Mucosa of gallbladder (tissue), 1 donor: ENCODE measurements around the gene CATSPER2. TPM values are rescaled to one million over a fixed set of nuclear protein-coding genes. Genes with fewer than 3 reads are reported as not detected.
"Not testable (repeated sequence)": the region's sequence is repeated elsewhere in the genome, so short reads cannot be mapped to it uniquely, and the experiment has no call there.

Experiments
- DNase-seq: peaks from one replicate; pipeline ENCODE4 v3.0.0-alpha.2; 2020; ENCODE audit warnings: low spot score
- total RNA-seq: library from RNA; stranded (reverse); gene quantifications from one replicate; pipeline ENCODE4 v1.2.1, GENCODE V29; 2021
- donor health status: DM: no; HTN: no; CAD: no.

The CATSPER2 gene
- total RNA-seq = 8.1 TPM

DNA sequence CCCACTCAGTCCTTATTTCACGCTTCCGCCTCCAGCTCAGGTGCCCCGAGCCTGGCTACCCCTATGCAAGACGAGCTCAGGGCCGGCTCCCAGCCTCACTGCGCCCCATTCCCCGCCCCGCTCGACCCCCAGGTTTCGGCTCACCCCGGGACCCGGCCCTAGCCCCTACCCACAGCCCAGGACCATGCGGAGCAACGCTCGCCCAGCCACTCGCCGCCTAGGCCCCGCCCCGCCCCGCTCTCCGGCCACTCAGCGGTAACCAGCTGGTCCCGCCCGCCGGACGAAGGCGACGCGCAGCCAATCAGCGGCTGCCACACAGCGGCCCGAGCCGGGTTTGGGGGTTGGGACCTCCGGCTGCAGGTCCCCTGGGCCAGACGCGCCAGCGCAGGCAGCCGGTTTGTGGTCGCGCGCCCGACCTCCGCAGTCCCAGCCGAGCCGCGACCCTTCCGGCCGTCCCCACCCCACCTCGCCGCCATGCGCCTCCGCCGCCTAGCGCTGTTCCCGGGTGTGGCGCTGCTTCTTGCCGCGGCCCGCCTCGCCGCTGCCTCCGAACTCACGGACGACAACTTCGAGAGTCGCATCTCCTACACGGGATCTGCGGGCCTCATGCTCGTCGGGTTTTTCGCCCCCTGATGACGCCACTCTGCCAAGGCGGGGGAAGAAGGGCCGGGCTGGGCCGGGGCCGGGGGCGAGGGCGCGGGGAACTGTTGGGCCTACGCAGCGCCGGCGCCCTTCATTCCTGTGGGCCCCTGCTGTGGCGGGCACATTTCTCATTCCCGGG is at the start of gene CATSPER2:
Gene CATSPER2 (minus strand): TSS at position 196 of the 781 bp plus-strand sequence. CDS start 783 bp downstream, outside the sequence.
- DNase-seq = no peak

DNA sequence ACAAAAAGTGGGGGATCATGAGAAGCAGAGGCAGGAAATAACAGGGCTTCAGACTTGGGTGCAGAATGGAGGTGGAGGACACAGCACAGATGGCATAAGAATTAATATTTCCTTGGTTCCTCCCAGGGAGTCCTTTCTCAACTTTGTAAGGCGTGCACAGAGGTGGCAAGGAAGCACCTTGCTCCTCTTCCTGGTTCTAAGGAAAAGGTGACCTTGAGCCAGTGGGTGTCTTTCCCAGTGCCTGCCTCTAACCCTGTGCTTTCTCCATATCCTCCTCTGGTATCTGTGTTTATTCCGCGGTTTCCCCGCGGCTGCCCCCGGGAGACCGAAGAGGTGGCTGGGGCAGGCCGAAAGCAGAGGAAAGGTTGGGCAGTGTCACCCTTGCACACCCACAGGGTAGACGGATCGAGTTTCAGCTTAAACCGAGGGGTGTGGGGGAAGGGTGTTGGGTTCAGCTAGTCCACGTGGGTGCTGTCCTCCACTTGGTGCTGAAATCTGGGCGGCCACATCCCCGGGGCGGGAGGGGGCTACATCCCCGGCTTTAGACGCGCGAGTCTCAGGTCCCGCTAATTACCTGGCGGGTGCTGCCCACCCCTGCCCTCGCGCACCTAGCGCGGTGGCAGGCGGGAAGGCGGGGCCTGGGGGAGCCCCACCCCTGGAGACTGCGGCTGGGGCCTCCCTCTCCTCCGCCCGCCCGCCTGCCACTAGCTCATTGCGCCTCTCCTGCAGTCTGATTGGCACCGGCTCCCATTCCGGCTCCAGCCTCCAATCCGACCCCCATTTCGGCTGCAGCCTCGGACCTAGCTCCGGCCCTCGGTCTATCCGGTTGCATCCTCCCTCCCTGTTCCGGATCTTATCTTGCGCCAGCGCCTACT is 44.7 kb upstream of the CATSPER2 start, which contains the start of gene CKMT1A:
Gene CKMT1A (plus strand): TSS at position 712 of the 875 bp plus-strand sequence. CDS start 192 bp downstream, outside the sequence.
- DNase-seq = not testable (repeated sequence)

DNA sequence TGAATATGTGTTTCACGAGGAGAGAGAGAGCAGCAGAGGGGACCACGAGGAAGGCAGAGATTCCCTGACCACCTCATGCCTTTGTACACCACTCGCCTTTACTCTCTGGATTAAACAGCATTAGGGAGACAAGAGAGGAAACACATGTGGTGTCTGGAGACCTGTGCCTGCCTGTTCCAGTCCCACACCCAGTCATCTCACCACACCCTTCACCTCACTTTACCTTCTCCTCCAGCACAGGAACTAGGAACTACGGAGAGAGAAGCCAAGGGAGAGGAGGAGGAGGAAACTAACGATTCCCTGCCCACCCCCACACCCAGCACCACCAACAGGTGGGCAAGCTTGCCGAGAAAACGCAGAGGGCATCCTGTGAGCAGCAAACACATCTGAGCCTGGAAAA is 44.0 kb upstream of the CATSPER2 start:
- DNase-seq = not testable (repeated sequence)

DNA sequence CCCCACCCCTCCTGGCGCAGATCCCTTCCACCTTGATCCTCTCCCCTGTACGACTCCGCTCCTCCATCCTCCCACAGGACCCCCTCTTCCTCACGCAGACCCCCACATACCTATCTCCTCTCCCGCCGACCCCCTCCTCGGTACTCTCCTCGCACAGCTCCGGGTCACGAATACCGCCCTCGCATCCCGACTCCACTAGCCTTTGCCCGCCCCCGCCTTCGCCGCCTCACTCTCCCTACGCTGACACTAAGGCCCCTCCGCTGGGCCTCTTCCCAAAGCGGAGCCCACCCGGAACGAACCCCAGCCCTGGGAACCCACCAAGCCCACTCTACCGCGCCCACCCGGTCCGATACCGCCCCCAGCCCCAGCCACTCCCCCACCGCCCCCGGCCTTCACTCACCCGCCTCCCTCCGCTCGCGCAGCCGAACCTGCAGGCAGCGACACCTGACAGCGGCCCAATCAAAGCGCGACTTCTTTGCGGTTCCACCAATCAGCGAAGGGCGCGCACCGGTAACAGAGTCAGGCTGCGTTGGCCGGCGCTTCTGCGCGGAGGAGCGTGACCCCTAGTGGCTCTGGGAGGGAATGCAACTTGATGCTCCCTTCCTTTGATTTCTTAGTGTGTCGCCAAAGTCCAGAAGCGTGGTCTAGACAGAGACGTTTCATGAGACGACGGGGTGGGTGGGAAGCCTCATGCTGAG is 41.1 kb upstream of the CATSPER2 start:
- not testable (repeated sequence) for DNase-seq

DNA sequence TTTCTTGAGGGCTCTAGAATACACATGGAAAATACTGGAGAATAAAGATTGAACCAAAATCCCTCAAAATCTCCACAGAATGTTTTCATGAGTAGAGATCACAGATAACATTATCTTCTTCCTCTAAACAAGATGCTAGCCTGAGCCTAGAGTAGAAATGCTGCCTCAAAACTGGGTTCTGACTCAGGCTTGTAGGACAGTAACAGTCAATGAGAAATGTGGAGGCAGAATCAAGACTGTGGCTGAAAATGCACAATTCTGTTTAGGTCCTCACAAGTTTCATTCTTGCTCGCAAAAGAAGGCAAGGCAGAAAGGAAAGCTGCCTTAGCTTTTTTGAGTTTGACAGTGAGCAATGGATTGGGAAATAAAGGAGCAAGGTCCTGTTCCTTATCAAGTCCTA is 25.5 kb upstream of the CATSPER2 start:
- not testable (repeated sequence) for DNase-seq

DNA sequence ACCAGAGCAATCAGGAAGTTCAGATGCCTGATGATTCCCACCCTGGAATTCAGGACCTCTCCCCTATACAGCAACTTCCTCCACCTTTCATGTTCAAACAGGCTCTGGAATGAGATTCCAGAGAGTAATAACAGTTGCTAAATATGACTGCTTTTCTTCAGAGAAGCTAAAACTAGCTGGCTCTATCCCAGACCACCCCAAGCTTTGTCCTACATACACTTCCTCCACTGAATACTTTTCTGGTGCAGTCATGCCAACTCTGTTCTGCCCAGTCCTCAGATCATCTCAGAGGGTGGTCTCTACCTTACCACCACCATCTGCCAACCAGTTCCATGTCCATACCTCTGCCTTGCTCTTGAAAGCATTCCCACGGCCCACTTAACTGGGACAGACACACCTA is 17.5 kb upstream of the CATSPER2 start:
- DNase-seq = not testable (repeated sequence)

DNA sequence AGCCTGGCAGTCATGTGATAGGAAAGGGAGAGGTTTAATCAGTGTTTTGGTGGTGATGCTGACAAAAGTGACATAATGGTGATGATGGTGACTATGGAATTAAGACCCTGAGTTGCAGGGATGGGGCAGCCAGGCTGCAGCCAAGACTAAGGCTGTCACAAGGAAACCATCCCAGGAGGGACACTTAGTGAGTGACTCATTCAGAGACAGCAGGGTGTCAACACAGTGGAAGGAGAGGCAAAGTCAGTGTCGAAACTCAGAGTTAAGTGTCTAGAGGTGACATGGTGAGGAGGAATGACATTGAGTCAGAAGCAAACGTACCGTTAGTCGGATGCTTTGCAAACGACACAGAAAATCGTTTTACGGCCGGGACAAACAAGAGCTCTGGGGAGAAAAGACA is 14.7 kb upstream of the CATSPER2 start:
- not testable (repeated sequence) for DNase-seq

DNA sequence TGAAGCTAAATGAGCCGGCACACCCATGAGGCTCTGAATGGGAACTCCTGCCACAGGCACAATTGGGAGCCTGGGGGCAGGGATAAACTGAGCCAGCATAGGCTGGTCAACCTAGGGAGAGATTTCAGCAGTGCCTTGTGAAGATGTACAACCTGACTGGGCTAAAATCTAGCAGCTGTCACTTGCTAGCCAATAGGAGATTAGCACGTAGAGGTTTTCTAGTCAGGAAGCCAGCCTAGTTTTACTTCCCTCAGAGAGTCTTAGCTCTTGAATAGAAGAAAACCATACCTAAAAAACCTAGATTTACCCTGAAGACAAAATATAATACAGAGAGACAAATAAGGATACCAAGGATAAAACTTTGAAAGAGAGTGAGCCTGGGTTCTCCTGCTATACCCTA is 13.6 kb upstream of the CATSPER2 start:
- DNase-seq = not testable (repeated sequence)

DNA sequence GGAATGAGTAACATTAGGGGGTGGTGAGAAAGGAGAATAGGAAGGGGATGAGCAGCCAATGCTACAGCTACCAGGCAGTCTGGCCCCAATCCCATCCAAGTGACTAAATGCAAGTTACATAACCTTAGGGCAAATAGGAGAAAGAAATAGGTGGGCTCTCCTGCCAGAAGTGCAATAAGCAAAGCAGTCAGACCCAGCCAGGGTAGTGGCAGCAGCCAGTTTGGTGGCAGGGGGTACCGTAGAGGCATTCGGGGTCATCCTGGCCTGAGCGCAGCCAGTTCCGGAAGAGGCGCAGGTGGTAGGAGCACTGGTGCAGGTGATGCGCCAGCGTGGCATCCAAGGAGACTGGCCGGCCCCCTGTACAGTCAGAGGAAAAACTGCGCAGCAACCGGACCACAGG is 11.1 kb upstream of the CATSPER2 start:
- not testable (repeated sequence) for DNase-seq

DNA sequence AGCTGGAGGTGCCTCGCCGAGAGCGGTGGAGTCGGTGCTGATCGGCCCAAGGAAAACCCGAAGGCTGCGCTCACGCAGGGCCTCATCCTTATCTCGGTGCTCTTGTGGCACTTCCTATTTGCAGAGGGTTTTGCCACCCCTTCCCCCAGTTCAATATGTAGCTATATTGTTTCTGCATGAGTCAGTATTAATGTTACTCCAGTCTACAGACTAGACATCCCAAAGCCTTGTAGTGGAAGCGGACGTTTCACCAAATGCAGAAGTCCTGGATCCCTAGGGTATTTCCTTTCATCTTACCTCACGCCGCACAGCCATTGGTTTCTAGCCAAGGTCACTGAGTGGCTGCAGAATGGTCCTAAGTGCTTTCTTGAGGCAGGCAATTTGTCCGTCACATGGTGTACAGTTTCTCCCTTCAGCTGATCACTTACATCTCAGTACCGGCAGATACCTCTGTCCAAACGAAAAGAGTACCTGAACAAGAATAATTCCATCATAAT is 834 bp upstream of the CATSPER2 start:
- DNase-seq = not testable (repeated sequence)

DNA sequence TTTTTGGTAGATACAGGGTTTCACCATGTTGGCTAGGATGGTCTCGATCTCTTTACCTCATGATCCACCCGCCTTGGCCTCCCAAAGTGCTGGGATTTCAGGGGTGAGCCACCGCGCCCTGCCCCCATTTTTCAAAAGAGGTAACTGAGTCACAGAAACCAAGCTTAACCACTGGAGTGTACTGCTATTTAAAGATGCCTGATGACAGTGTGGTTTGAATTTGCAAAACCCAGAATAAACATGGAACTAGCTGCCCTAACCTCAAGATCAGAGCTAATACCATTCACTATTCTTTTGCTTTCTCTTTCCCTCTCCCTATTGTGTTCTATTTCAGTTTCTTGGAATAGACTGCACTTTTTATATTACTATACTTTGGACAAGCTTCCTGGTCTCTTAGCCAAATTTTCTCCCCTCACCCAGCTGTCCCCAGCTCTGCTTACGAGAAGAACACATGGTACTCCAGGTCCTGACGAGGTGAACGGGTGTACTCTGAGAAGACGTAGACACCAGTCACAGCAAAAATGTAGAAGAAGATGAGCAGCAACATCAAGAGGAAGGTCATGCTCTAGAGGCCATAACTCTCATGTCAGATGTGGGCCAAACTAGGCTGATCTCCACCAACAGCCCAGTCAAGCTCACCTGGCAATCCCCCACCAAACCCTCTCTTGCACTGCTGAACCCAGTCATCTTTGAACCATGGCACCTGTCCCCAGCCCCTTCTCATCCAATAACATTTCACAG is 10.0 kb downstream of the CATSPER2 start:
- DNase-seq = not testable (repeated sequence)

DNA sequence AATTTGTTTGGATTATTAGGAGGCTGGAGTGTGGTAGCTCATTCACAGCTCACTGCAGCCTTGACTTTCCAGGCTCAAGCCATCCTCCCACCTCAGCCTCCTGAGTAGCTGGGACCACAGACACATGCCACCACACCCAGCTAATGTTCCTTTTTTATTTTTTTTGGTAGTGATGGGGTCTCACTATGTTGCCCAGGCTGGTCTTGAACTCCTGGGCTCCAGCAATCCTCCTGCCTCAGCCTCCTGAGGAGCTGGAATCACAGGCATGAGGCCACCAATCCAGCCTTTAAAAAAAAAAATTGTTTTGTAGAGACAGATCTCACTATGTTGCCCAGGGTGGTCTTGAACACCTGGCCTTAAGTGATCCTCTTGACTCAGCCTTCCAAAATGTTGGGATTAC is 21.7 kb downstream of the CATSPER2 start:
- DNase-seq = not testable (repeated sequence)

DNA sequence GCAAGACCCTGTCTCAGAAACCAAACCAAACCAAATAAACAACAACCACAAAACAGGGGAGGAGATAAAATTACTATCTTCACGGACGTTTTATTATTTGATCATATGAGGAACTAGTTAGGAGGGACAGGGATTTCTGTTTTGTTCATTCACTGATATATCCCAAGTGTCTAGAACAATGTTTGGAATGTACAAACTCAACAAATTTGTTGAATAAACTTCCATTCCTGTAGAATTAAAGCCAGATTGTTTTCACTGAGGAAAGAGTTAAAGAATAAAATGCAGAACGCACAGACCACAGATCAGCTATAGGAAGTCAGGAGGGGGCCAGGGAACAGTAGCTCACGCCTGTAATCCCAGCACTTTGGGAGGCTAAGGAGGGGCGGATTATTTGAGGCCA is 23.5 kb downstream of the CATSPER2 start:
- DNase-seq = no peak

DNA sequence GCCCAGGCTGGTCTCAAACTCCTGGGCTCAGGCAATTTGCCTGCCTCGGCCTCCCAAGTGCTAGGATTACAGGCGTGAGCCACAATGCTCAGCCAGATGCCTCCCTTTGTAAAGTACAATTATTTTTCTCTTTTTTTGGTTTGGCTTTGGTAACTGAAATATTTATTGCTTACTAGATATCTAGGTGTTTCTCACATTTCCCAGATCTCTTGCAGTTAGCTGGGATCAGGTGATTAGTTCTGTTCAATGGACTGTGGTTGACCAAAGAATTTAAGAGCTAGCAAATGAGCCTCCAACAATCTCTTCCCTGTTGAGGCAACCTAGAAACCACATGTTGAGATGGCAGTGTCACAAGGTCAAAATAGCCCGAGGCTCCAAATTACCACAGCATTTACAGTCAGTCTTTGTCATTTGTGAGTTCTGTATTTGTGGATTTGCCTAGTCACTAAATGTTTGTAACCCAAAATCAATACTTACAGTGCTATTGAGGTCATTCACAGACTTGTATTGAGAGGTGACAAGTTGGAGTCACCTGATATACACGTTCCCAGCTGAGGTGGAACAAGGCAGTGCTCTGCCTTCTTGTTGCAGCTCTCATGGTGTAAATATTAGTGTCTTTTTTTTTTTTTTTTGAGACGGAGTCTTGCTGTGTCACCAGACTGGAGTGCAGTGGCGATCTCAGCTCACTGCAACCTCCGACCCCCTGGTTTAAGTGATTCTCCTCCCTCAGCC is 26.4 kb downstream of the CATSPER2 start:
- DNase-seq = not testable (repeated sequence)

DNA sequence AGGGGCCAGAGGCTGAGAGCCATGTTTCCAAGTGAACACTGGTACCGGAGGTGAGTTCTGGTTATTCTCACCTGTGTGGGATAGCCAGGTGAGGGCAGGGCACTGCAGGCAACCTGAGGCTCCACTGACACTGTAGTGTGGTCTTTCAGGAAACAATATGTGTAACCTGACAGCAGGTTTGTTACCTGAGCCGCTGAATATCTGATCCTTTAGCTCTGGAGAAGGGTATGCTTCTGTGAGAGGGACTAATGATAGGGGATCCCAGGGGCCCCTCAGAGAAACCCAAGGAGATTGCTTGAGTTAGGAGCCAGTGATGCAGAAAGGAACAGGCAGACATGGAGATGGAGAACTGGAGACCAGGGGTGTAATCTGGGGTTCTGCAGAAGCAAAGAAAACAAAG is 29.9 kb downstream of the CATSPER2 start, which contains the start of gene STRC:
Gene STRC (minus strand): TSS at position 101 of the 400 bp plus-strand sequence. CDS start 78 bp downstream, at position 23.
- not testable (repeated sequence) for DNase-seq

DNA sequence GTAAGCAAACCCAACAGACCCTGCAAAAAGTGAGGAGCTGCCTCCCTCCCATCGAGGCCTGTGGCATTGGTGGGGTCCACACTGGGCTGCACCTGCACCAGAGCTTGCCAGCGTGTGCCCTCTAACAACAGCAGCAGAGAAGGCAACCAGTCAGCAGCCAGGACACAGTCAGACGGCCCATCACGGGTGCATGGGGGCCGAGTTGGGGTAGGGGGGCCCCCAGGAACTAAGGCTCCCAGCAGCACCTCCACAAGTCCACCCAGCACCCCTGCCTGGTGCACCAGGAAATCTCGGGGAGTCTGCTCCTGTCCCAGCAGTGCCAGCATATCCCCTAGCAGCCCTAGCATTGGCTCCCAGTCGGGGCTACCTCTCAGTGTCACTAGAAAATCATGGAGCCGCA is 30.9 kb downstream of the CATSPER2 start:
- not testable (repeated sequence) for DNase-seq

DNA sequence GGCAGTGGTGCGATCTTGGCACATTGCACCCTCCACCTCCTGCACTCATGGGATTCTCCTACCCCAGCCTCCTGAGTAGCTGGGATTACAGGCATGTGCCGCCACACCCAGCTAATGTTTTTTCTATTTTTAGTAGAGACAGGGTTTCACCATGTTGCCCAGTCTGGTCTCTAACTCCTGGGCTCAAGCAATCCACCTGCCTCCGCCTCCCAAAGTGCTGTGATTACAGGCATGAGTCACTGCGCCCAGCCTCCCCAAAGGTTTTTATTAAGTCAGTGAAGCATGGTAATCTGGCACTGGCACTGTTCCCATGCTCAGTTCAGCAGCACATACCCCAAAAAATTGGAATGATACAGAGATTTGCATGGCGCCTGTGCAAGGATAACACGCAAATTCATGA is 46.4 kb downstream of the CATSPER2 start:
- DNase-seq = not testable (repeated sequence)

DNA sequence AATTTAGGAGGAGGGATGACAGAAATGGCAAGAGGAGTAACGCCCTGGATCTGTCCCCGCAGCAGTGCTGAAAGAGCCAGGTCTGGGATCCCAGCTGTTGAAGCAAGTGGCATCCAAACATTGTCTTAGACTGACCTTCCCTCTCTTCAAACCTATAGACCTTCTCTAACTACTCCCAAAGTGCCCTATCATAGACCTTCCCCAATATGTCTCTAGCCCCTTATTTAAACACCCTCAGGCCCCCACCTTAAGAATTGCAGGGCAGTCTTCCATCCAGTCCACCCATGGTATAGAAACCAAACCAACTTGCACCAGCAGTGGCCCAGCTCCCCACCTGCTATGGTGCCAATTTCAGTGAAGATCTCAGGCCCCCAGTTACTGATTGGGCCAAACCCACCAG is 48.4 kb downstream of the CATSPER2 start:
- DNase-seq = not testable (repeated sequence)

DNA sequence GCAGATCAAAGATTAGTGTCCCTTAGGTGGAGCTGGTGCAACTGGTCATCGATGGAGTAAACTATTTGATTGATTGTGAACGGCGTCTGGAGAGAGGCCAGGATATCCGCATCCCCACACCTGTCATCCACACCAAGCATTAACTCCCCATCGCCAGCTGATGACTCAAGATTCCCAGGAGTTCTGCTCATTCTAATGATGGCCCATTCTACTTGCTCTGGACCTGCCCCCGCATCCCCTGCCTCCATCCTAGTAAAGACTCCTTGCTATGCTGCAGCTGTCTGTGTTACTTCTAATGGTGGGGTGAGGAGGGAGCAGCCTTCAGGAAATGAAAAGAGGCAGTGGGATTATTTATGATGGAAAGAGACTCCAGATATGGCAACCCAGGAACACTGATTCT is 49.5 kb downstream of the CATSPER2 start:
- not testable (repeated sequence) for DNase-seq
